Panc1 (cell line): ENCODE results near the gene FGFRL1. TPM values are rescaled to one million over a fixed set of nuclear protein-coding genes. Genes with fewer than 3 reads are reported as not detected.
A peak's percentile ranks its signal among the peaks of the same experiment; 100 is the strongest.

Experiments used
- ATAC-seq: fragments of 200-7000 bp; cut with Tn5 transposase; 2 replicates; pipeline ENCODE4 v1.9.1; 2020; ENCODE audit warnings: mild to moderate bottlenecking, moderate library complexity
- BruUV-seq: library from RNA; stranded (reverse); fragments of 400-500 nt; replicated peaks from 2 replicates; lab custom pipeline; 2021; lab: Mats Ljungman, UMichigan
- CTCF ChIA-PET: fragments of 300-600 bp; sonication (Branson Sonifier 250); formaldehyde crosslinking; loops from one replicate; lab custom pipeline; 2022; ENCODE audit warnings: antibody characterized with exemption; lab: Charles Lee
- POLR2A ChIA-PET: fragments of 300-600 bp; sonication (Branson Sonifier 250); formaldehyde crosslinking; loops from one replicate; lab custom pipeline; 2022; ENCODE audit warnings: antibody characterized with exemption; lab: Charles Lee
- DNase-seq: peaks from one replicate; pipeline ENCODE4 v3.0.0-alpha.2; 2010; ENCODE audit warnings: low read depth, low spot score
- H3K27ac ChIP-seq: 2 replicates; pipeline ENCODE4 v1.5.1; 2011; ENCODE audit warnings: mild to moderate bottlenecking, low read length, inconsistent platforms
- H3K27me3 ChIP-seq: fragments of 200-500 bp; sonication (Bioruptor generic); 2 replicates; pipeline ENCODE4 v1.6.0; 2014; ENCODE audit warnings: low read length, inconsistent platforms; ENCODE audit not compliant: control insufficient read depth, insufficient read depth
- H3K36me3 ChIP-seq: fragments of 200-500 bp; sonication (Bioruptor generic); 2 replicates; pipeline ENCODE4 v1.5.1; 2014; ENCODE audit warnings: inconsistent platforms, mild to moderate bottlenecking, low read length, moderate library complexity; ENCODE audit not compliant: control insufficient read depth, insufficient read depth
- H3K4me1 ChIP-seq: 2 replicates; pipeline ENCODE4 v1.5.1; 2011; ENCODE audit warnings: inconsistent platforms, mild to moderate bottlenecking, low read length, moderate library complexity; ENCODE audit not compliant: control insufficient read depth, insufficient read depth
- H3K4me3 ChIP-seq, 2 experiments: 2 replicates each; pipeline ENCODE4 v1.5.1; 2011 to 2012; ENCODE audit warnings: low read depth in 2 of 2, low read length in 2 of 2, mild to moderate bottlenecking in 2 of 2, inconsistent platforms in 1 of 2, moderate library complexity in 1 of 2
- H3K9me3 ChIP-seq: fragments of 200-500 bp; sonication (Bioruptor generic); 2 replicates; pipeline ENCODE4 v1.5.1; 2014; ENCODE audit warnings: low read depth, mild to moderate bottlenecking, inconsistent platforms, low read length, moderate library complexity; ENCODE audit not compliant: control insufficient read depth, insufficient read depth
- POLR2AphosphoS5 ChIP-seq: IDR thresholded peaks from 2 replicates; pipeline ENCODE4 v1.6.1; 2012; ENCODE audit warnings: mild to moderate bottlenecking, low read depth, low read length, moderate library complexity
- SIN3A ChIP-seq: IDR thresholded peaks from 2 replicates; pipeline ENCODE4 v1.6.1; 2012; ENCODE audit warnings: low read depth, mild to moderate bottlenecking, low read length, moderate library complexity, borderline replicate concordance; ENCODE audit not compliant: insufficient read depth
- TCF7L2 ChIP-seq: IDR thresholded peaks from 2 replicates; pipeline ENCODE4 v1.6.1; 2011; ENCODE audit warnings: mild to moderate bottlenecking, low read depth, low read length, inconsistent platforms
- in situ Hi-C: cut with HindIII; loops from 2 replicates; pipeline ENCODE4 v1.10.0; 2016; ENCODE audit warnings: low sequenced_read_pairs, low pct_unique_long_range_greater_than_20kb
- intact Hi-C: fragments of 100-400 bp; cut with micrococcal nuclease; formaldehyde crosslinking; loops from one replicate; pipeline ENCODE4 v1.10.0; 2022; ENCODE audit not compliant: unreplicated experiment
- total RNA-seq: library from RNA; stranded (reverse); gene quantifications from one replicate; pipeline ENCODE4 v1.2.1, GENCODE V29; 2021; ENCODE audit not compliant: unreplicated experiment
- TF ChIP-seq, protein P1 (sequence below): fragments of 450-650 bp; IDR thresholded peaks from 2 replicates; pipeline ENCODE4 v1.5.1; 2017; ENCODE audit warnings: mild to moderate bottlenecking
- TF ChIP-seq, protein P2 (sequence below), 2 experiments: IDR thresholded peaks; 2 replicates each; pipeline ENCODE4 v1.6.1; 2011 to 2012; ENCODE audit warnings: low read depth in 2 of 2, control low read depth in 1 of 2, low read length in 1 of 2, mild to moderate bottlenecking in 1 of 2, moderate library complexity in 1 of 2; ENCODE audit not compliant: insufficient read depth in 1 of 2

FGFRL1 gene
- total RNA-seq, 1 experiment from 2014 or later, result 43.1 TPM

DNA sequence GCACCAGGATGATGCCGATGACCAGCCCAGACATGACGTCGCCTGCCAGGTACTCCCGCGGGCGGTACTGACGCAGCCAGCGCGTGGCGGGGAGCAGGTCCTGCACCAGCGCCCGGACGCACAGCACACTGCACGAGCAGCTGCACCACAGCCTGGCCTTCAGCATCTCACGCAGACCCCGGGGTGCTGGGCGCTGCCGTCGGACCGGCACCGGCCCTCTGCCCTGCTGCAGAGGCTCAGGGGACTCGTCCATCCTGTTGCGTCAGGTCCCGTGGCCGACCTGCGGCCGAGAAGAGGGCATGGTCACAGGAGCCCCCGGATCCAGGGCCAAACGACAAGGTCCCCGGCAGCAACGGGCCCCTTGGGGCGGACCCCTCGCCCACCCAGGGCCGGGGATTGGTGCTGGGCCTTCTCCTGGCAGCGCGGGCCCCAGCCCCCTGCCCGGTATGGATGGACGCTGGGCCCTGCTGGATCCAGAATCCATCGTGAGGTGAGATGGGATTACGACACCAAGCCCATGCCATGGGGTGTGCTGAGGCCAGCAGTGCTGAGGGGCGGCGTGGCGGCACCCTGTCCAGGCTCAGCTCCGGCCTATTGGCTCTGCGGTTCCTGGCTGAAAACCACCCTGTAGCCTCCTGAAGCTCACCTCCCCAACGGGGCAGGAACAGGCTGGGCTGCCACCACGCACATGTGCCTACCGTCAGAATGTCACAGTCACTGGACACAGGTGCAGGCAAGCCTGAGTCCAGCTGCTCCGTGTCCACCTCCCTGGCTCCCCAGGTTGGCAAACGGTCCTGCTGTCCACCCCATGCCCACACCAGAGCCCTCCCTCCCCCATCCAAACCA, 19.8 kb upstream of the FGFRL1 start:
- Histone ChIP-seq H3K9me3 (no peaks in the 10 kb centered on the region), H3K4me1 (peaks cover 18% of the 10 kb centered on the region), H3K36me3 (no peaks in the 10 kb centered on the region), H3K27me3 (no peaks in the 10 kb centered on the region), H3K27ac (peak overlapping the region; percentile 73), H3K4me3 (no peak overlapping the region)
- ATAC-seq (no peak), DNase-seq (no peak)
- ChIA-PET CTCF (no interaction called here), POLR2A (no interaction called here)
- no TSS peak for BruUV-seq
- TF ChIP-seq SIN3A (no peak), TCF7L2 (no peak), POLR2AphosphoS5 (no peak)
- TF ChIP-seq, protein P1, sequence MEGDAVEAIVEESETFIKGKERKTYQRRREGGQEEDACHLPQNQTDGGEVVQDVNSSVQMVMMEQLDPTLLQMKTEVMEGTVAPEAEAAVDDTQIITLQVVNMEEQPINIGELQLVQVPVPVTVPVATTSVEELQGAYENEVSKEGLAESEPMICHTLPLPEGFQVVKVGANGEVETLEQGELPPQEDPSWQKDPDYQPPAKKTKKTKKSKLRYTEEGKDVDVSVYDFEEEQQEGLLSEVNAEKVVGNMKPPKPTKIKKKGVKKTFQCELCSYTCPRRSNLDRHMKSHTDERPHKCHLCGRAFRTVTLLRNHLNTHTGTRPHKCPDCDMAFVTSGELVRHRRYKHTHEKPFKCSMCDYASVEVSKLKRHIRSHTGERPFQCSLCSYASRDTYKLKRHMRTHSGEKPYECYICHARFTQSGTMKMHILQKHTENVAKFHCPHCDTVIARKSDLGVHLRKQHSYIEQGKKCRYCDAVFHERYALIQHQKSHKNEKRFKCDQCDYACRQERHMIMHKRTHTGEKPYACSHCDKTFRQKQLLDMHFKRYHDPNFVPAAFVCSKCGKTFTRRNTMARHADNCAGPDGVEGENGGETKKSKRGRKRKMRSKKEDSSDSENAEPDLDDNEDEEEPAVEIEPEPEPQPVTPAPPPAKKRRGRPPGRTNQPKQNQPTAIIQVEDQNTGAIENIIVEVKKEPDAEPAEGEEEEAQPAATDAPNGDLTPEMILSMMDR, result no peak
- TF ChIP-seq, protein P2, sequence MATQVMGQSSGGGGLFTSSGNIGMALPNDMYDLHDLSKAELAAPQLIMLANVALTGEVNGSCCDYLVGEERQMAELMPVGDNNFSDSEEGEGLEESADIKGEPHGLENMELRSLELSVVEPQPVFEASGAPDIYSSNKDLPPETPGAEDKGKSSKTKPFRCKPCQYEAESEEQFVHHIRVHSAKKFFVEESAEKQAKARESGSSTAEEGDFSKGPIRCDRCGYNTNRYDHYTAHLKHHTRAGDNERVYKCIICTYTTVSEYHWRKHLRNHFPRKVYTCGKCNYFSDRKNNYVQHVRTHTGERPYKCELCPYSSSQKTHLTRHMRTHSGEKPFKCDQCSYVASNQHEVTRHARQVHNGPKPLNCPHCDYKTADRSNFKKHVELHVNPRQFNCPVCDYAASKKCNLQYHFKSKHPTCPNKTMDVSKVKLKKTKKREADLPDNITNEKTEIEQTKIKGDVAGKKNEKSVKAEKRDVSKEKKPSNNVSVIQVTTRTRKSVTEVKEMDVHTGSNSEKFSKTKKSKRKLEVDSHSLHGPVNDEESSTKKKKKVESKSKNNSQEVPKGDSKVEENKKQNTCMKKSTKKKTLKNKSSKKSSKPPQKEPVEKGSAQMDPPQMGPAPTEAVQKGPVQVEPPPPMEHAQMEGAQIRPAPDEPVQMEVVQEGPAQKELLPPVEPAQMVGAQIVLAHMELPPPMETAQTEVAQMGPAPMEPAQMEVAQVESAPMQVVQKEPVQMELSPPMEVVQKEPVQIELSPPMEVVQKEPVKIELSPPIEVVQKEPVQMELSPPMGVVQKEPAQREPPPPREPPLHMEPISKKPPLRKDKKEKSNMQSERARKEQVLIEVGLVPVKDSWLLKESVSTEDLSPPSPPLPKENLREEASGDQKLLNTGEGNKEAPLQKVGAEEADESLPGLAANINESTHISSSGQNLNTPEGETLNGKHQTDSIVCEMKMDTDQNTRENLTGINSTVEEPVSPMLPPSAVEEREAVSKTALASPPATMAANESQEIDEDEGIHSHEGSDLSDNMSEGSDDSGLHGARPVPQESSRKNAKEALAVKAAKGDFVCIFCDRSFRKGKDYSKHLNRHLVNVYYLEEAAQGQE (IDR thresholded peaks at IDR 0.05; ENCODE audit: insufficient read depth in 1 of 2, low read depth in 2 of 2, low read length in 1 of 2), result no peak
- intact Hi-C loops, result no loop called here
- in situ Hi-C loops, result no loop called here

DNA sequence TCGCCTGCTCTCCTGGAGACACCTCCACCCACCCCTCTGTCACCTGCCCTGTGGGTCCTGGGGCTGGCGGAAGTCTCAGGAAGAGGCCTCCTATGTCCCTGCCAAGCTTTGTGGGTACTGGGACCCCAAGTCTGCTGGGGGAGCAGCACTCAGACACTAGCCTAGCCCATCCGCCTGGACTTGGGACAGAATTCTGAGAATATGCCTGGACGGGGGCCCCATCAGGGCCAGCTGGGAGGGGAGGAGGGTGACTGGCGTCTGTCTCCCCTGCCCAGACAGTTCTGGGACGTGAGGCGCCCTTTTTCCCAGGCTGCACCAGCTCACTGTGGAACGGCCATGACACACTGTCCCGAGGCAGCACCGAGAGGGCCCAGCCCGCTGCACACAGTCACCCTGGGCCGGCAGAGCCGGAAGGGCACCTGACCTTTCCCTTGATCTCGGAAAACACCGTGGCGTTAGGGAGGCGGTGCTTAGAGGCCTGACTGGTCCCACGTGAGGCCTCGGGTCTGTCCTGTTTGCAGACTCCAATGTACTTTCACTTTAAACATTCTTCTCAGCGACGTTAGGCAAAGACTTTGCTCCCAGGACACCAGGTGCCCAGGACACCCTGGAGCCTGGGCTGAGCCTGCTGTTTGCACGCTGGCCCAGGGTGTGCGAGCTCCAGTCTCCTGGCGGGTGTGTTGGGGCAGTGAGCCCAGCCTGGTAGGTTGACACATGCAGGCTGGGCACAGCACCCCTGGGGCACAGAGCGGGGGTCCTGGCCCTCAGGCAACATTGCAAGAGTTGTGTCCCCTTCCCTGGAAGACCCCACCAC, 18.9 kb upstream of the FGFRL1 start:
- in situ Hi-C loops, result no loop called here
- Histone ChIP-seq H3K4me3 (peak overlapping the region in 1 of 2 experiments; percentile 37; a peak in 3 of 4 replicates), H3K27ac (peak overlapping the region; percentile 73), H3K4me1 (peaks cover 18% of the 10 kb centered on the region), H3K36me3 (no peaks in the 10 kb centered on the region), H3K27me3 (no peaks in the 10 kb centered on the region), H3K9me3 (no peaks in the 10 kb centered on the region)
- CTCF ChIA-PET, result no interaction called here
- POLR2A ChIA-PET, result no interaction called here
- TF ChIP-seq TCF7L2 (peak; percentile 73), POLR2AphosphoS5 (no peak)
- ATAC-seq (peak; percentile 71), DNase-seq (peak; percentile 46)
- intact Hi-C loops, result no loop called here
- no TSS peak for BruUV-seq
